ENCODE data around the gene SLC36A2. TPM values are rescaled to one million over a fixed set of nuclear protein-coding genes. Genes with fewer than 3 reads are reported as not detected.
"Not testable (repeated sequence)": the region's sequence is repeated elsewhere in the genome, so short reads cannot be mapped to it uniquely, and the experiment has no call there.

SLC36A2 gene
- total RNA-seq, 1 experiment from 2014 or later = not detected

DNA sequence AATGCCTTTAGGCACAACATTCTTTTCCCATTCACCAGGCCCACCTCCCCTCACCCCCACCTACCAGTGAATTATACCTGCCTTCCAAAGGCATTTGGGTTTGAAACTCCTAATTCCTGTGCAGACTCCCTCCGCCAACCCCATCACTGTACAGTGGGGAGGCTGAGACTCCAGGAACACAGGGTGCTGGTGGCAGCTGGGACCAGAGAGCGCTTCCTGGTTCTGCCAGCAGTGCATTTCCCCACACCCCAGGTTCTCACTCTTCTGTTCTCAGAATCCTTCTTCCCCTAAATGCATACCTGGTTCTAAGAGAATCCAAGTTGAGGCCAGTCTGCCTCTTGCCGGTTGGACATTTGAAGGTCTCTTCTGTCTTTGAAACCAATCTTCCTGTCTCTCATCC is 21.1 kb downstream of the SLC36A2 start:
- DNase-seq (ENCODE audit: low read depth) = no peak

DNA sequence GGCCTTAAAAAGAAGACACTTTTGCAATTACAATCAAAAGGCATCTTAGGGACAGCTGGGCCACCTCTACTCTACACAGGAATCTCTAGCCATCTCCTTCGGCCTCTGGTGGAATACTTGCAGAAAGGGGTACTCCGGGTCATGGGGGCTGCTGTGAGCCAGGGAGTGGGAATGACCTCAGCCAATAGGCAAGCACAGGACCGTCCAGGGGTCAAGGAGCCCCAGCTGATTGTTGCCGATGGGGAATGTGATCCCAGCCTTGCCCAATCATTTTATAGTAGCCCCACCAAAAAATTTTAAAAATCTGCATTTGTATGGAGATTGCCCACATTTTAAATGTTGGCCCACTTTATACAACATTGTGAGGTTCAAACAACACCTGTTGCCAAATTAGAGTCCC is 26.9 kb downstream of the SLC36A2 start:
- DNase-seq (ENCODE audit: low read depth) = no peak

DNA sequence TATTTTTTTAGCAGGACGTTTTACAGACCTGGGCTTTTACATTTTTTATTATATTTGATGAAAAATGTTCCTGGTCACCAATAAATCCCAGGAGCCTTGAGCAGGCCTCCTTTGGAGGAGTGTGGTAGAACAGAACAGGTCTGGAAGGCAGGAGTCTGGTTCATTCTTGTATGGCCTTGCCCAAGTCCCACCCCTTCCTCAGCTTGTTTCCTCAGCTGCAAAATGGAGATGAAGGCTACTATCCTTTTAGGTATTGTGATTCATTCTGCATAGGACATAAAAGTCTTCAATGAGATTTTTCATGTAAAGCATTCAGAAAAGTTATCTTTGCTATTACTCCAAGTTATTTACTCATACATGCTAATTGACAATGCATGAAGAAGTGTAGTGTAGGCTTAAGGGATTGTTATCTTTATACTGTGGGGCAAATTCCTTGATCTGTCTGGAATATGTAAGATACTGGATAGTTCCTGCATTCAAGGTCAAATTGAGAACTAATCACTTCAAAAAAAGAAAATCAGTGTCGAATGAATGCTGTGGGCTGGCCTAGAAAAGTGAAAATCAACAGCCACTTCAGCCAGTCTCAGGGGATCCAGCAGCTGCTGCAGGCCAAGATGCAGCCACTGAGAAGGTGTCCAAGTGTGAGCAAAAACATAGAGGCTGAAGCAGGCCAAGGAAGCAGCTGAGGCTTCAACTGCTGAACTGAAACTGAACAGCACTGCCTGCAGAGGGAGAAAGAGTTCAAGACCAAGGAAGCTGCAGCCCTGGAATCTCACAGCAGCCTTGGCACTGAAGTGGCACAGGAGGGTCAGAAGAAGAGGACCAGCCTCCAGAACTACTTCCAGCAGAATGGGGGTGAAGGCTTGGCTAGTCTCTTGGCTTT is 28.3 kb downstream of the SLC36A2 start:
- DNase-seq (ENCODE audit: low read depth) = peak; percentile 15

DNA sequence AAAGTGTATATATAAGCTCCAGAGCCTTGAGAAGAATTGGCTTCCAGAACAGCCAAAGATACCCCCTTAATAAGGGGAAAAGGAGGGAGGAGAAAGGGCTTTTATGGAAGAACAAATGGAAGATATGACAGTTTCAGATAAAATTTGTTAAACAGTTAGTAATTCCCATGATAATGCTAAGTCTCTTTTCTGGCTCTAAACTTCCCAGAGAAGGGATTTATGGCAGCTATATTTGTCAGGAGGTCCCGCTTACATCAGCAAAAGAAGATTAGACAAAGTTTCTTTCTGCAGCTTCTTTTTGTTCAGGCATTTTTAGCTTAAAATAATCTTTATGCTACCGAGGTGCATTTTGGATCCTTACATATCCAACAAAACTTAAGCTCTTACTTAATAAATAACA is 29.5 kb downstream of the SLC36A2 start:
- no peak for DNase-seq (ENCODE audit: low read depth)

DNA sequence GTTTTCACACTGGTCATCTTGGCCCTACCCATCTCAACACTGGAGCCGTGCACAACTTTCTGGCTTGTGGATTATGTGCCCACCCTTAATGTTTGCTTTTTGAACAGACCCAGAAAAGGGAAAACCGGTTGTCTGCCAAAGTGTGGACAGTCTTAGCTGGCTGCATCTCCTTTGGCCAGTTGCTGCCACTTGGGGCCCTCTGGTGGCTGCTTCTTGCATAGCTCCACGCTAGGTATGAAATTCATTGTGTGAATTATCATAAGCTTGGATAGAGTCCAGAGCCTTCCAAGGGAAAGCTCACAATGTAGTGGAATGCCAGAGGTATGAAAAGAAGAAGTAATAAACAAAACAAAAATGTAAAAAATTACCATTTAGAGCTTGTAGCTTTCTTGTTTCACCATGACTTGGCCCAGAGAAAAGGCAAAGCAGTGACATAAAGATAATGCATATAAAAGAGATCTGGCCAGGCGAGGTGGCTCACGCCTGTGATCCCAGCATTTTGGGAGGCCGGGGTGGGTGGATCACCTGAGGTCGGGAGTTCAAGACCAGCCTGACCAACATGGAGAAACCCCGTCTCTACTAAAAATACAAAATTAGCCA is 31.3 kb downstream of the SLC36A2 start:
- peak; percentile 68 for DNase-seq (ENCODE audit: low read depth)

DNA sequence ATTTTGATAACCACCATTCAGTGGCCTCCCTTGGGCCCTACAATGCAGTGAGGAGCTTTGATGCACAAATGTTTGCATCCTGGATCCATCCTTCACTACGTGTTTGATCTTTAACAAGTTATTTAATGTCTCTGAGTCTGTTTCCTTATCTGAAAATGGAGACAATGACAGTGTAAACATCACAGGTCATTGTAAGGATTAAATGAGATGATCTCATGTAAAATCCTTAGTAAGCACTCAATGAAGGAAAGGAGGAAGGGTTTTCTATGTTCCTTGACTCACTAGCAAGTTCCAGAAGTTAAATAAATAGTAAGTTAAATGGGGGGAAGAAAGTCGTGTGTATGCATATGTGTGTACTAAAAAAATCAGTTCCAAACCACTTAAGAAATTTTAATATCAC is 34.0 kb downstream of the SLC36A2 start:
- no peak for DNase-seq (ENCODE audit: low read depth)

DNA sequence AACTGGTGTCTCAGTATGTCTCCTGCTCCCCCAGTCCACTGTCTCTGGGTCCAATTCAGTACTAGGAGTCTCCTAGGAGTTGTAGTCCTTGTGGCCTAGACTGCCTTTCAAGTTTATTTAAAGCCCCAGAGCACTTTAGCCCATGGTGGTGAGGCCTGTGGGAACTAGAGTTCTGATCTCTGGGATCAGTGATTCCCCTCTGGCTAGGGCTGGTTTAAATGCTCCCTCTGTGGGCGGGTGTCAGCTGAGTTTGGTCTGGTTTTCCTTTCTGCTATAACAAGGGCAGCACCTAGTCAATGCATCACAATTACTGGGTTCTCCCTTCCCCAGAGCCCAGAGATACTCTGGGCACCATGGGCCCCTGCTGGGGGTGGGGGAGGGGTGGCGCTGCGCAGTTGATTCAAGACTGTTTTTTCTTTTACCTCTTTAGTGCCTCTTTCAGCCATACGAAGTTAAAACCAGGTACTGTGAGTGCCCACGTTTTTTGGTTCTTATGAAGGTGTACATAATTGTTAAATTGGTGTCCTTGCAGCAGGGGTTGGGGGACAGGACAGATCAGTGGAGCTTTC is 34.5 kb downstream of the SLC36A2 start:
- no peak for DNase-seq (ENCODE audit: low read depth)

DNA sequence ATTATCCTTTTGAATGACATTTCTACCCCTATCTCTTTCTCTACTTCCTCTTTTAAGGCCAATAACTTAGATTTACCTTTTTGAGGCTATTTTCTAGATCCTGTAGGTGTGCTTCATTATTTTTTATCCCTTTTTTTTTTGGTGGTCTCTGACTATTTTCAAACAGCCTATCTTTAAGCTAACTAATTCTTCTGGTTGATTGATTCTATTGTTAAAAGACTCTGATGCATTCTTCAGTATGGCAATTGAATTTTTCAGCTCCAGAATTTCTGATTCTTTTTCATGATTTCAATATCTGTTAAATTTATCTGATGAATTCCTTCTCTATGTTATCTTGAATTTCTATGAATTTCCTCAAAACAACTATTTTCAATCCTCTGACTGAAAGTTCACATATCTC is 36.4 kb downstream of the SLC36A2 start:
- no peak for DNase-seq (ENCODE audit: low read depth)

DNA sequence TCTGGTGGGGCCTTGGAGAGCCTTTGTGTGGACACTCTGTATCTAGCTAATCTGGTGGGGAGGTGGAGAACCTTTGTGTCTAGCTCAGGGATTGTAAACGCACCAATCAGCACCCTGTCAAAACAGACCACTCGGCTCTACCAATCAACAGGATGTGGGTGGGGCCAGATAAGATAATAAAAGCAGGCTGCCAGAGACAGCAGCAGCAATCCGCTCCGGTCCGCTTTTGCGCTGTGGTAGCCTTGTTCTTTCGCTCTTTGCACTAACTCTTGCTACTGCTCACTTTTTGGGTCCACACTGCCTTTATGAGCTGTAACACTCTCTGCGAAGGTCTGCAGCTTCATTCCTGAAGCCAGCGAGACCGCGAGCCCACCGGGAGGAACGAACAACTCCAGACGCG is 37.5 kb downstream of the SLC36A2 start:
- DNase-seq (ENCODE audit: low read depth) = not testable (repeated sequence)

DNA sequence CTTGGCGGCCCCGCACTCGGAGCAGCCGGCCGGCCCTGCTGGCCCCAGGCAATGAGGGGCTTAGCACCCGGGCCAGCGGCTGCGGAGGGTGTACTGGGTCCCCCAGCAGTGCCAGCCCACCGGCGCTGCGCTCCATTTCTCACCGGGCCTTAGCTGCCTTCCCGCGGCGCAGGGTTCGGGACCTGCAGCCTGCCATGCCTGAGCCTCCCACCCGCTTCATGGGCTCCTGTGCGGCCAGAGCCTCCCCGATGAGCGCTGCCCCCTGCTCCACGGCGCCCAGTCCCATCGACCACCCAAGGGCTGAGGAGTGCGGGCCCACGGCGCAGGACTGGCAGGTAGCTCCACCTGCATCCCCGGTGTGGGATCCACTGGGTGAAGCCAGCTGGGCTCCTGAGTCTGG is 38.1 kb downstream of the SLC36A2 start:
- DNase-seq (ENCODE audit: low read depth) = not testable (repeated sequence)

DNA sequence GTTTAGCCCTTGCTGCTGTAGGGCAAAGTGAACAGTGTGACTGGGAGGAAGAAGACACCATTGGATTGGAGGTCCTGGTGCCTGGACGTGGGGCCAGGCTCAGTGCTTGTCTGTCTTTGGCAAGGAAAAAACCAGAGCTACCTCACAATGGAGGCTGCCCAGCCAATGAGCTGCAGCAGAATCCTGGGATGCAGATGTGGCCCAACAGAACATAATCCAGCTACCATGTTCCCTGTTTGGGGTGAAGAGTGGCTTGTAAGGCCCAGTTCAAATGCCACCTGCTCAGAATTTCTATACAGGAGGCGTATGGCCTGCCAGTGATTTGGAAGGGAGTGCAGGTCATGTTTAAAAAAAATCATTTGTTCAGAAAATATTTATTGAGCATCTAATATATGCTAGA is 43.7 kb downstream of the SLC36A2 start, which contains the start of gene SLC36A3:
Gene SLC36A3 (minus strand): TSS at position 101 of the 400 bp plus-strand sequence. CDS start 412 bp downstream, outside the sequence.
- DNase-seq (ENCODE audit: low read depth) = no peak

DNA sequence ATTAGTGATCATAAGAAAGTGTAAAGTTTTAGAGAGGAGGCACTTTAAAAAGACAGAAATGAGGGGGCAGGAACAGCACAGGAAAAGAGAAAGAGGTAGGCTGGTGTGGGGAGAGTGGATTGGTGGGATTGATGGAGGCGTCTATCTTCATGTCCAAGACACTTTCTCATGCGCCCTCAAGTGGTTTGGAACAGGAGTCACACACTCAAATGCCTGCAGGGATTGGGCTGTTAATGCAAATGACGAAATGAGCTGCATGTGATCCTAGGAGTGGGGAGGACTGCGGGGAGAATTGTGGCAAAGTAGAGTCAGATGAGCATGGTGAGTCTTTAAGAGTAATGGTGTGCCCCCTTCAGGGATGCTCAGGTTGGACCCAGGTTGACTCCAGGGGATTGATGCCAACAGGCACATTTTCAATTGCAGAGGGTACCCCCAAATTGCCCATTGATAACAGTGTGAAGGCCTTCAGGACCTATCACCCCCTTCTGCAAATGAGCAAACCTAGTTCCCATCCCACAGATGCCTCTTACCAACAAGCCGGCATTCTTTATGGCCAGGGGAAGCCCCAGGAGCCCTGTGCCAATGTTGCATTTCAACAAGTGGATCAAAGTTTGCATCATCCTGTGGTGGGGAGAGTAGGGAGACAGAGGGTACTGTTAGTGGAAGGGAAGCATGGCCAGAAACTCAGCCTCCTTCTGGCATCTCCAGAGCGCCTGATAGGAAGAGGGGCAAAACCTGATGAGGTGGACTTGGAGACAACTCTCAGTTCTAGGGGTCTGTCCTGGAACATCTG is 49.1 kb downstream of the SLC36A2 start:
- peak; percentile 70 for DNase-seq (ENCODE audit: low read depth)

DNA sequence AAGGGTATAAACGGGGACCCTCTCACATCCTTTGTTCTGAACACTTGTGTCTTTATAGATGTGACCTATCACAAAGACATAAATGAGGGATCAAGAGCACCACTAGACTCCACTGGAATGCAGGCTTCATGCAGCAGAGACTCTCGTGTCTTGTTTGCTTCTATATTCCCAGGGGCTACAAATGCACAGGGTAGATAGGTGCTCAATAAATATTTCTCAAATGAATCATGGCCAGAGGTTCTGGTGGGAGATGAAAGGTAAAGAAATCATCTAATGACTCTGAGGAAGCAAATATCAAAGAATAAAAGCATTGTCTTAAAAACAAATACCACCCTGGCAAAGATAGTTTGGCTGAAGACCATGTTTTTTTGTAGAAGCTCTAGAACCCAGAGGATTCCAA is 50.4 kb downstream of the SLC36A2 start:
- DNase-seq (ENCODE audit: low read depth) = no peak

DNA sequence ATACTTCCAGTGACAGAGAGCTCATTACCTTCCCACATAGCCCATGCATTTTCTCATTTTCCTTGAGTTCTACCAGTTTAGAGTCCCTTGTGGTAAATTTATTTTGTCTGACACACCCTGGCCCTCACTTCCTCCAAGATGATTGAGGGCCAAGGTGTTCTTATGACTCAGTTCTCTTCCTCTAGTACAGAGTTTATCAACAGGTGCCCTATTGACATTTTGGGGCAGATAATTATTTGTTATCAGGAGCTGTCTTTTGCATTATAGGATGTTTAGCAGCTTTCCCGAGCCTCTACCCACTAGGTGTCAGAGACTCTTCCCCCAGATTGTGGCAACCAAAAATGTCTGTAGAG is 50.9 kb downstream of the SLC36A2 start:
- DNase-seq (ENCODE audit: low read depth) = no peak

DNA sequence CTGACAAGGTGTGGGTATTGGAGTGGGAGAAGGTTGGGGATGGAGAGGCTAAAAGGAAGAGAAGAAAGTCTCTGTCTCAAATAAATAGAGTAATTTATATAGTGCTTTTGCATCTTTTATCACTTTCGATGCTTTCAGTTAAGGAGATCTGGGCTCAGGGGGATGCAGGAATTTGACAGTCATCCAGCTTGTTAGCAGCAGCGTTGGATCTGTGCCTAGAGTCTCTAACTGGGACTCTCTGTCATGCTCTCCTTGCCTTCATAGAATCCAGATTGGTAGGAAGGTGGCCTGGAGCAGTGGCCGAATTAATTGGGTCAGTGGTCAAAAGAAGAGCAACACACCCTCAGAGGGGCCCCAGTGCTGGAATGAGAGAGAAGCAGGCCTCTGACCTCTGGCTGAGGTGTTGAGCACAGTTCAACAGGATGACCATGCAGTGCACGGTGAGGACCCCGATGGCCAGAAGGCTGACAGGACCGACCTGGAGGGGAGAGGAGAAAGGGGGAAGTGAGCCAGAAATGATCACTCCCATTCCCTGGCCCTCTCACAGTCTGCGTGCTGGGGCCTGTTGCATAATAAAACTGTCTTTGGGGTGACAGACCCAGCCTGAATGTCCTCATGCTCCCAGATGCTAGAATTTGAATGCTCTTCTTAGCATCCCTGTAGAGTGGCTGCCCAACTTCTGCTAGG is 51.4 kb downstream of the SLC36A2 start:
- DNase-seq (ENCODE audit: low read depth) = no peak

DNA sequence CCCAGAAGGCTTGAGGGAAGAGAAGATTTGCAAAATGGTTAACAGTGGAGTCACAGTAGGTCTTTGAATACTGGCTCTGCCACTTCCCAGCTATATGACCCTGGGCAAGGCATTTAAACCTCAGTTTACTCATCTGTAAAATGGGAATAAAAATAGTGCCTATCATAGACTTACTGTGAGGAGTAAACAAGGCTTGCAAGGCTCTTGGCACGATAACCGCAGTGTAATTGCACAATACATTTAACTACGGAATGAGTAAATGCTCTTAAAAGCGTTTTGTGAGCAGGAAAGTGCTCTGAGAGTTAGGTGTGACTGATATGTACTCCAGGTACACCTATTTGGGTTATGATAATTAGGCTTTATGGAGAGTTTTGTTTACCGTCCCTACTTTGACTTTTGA is 52.2 kb downstream of the SLC36A2 start:
- no peak for DNase-seq (ENCODE audit: low read depth)

DNA sequence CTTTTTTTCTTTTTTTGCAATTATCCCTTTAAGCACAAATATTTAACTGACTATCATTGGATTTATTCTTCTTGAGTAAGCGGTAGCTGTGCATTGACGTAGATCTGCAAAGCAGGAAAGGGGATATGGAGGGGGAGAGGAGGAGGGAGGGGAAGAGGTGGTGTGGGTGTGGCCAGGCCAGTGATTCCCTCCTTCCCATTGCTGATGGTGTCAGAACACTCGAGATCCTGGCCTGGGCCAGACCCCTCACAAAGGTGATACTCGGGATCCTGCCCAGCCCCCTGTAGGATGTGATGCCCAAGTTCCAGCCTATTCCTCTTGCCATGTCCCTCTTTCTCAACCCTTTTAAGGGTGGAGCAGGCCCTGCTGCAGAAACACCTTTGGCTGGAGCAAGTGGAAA is 53.7 kb downstream of the SLC36A2 start:
- DNase-seq (ENCODE audit: low read depth) = no peak

DNA sequence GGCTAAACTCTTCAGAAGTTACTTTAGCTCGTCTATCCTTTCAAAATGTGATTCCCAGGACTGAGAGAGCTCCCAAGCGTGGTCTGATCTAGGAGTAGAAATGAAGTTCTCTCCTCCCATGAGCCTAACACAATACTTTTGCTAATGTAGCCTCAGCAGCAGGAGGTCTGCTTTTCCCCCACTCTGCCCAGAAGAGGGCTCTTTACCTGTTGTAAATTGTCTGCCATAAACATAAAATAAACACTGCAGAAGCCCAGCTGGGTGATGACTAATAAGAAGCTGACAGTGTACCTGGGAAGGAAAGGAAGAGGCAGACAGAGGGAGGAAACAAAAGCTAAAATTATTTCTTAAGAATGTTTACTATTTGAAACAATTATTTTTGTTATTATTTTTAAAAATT is 59.2 kb downstream of the SLC36A2 start:
- DNase-seq (ENCODE audit: low read depth) = no peak

DNA sequence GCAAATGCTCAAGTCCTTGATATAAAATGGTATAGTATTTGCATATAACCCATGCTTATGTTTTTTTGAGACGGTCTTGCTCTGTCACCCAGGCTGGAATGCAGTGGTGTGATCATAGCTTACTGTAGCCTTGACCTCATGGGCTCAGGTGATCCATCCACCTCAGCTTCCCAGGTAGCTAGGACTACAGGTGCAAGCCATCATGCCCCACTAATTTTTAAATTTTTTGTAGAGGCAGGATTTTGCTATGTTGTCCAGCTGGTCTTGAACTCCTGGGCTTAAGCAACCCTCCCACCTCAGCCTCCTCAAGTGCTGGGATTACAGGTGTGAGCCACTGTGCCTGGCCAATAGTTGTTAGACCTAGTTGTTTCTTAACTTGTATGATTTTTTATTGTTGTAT is 61.1 kb downstream of the SLC36A2 start:
- no peak for DNase-seq (ENCODE audit: low read depth)

DNA sequence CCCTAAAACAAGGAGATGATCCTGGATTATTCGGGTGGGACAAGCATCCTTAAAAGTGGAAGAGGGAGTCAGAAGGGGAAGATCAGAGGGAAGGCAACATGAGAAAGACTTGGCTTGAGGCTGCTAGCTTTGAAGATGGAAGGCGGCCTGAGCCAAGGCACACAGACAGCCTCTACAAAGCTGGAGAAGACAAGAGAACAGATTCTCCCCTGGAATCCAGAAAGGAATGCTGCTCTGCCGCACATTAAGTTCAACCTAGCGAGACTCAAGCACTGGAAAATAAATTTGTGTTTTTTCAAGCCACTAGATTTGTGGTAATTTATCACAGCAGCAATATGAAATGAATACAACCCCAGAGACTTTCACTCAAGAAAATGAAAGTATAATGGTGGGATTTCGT is 61.7 kb downstream of the SLC36A2 start:
- DNase-seq (ENCODE audit: low read depth) = no peak

DNA sequence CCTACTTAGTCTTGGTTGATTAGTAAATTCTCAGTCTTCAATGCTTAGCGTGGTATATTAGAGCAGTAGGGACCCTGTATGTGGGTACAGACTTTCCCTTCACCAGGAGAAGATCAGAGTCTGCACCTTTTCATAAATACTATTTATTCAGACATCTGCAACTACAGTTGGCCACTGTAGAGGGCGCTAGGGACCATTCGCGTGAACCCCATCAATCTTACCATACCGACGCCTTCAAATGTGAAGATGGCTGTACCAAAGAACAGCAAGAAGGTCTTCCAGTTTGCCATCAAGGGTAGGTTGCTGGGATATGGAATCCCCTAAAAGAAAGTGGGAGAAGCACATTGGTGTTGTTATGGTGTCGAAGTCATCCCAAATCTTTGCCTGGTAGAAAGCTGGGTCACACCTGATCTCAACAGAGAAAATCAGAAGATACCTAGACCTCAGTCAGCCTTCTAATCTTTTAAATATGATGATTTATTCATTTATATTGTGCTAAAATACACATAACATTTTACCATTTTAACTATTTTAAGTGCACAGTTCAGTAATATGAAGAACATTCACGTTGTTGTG is 62.9 kb downstream of the SLC36A2 start:
- DNase-seq (ENCODE audit: low read depth) = peak; percentile 23

Data from Daoy (cell line).